Ishikawa (cell line): ENCODE results near the gene METTL23.

Experiments
- CEBPB ChIP-seq: IDR thresholded peaks from 2 replicates; pipeline ENCODE4 v1.6.1; 2012
- CREB1 ChIP-seq: IDR thresholded peaks from 2 replicates; pipeline ENCODE4 v1.6.1; 2012; ENCODE audit warnings: low read depth
- EGR1 ChIP-seq: IDR thresholded peaks from 2 replicates; pipeline ENCODE4 v1.6.1; 2012
- EP300 ChIP-seq: IDR thresholded peaks from 2 replicates; pipeline ENCODE4 v1.6.1; 2012; ENCODE audit warnings: borderline replicate concordance
- FOXM1 ChIP-seq: IDR thresholded peaks from 2 replicates; pipeline ENCODE4 v1.6.1; 2012; ENCODE audit warnings: low read depth, borderline replicate concordance
- NFIC ChIP-seq: IDR thresholded peaks from 2 replicates; pipeline ENCODE4 v1.6.1; 2012
- RAD21 ChIP-seq: IDR thresholded peaks from 2 replicates; pipeline ENCODE4 v1.6.1; 2012; ENCODE audit warnings: low read depth
- TAF1 ChIP-seq: IDR thresholded peaks from 2 replicates; pipeline ENCODE4 v1.6.1; 2012; ENCODE audit warnings: low read depth, mild to moderate bottlenecking
- TCF12 ChIP-seq: IDR thresholded peaks from 2 replicates; pipeline ENCODE4 v1.6.1; 2012; ENCODE audit warnings: low read depth
- TEAD4 ChIP-seq: IDR thresholded peaks from 2 replicates; pipeline ENCODE4 v1.6.1; 2012
- USF1 ChIP-seq: IDR thresholded peaks from 2 replicates; pipeline ENCODE4 v1.6.1; 2012
- YY1 ChIP-seq: IDR thresholded peaks from 2 replicates; pipeline ENCODE4 v1.6.1; 2012; ENCODE audit warnings: low read depth
- ZBTB7A ChIP-seq: IDR thresholded peaks from 2 replicates; pipeline ENCODE4 v1.6.1; 2012; ENCODE audit warnings: low read depth
- TF ChIP-seq, protein P1 (sequence below): IDR thresholded peaks from 2 replicates; pipeline ENCODE4 v1.6.1; 2012
- TF ChIP-seq, protein P2 (sequence below): IDR thresholded peaks from 2 replicates; pipeline ENCODE4 v1.6.1; 2012; ENCODE audit warnings: low read depth, mild to moderate bottlenecking

METTL23 gene, protein sequence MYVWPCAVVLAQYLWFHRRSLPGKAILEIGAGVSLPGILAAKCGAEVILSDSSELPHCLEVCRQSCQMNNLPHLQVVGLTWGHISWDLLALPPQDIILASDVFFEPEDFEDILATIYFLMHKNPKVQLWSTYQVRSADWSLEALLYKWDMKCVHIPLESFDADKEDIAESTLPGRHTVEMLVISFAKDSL

DNA sequence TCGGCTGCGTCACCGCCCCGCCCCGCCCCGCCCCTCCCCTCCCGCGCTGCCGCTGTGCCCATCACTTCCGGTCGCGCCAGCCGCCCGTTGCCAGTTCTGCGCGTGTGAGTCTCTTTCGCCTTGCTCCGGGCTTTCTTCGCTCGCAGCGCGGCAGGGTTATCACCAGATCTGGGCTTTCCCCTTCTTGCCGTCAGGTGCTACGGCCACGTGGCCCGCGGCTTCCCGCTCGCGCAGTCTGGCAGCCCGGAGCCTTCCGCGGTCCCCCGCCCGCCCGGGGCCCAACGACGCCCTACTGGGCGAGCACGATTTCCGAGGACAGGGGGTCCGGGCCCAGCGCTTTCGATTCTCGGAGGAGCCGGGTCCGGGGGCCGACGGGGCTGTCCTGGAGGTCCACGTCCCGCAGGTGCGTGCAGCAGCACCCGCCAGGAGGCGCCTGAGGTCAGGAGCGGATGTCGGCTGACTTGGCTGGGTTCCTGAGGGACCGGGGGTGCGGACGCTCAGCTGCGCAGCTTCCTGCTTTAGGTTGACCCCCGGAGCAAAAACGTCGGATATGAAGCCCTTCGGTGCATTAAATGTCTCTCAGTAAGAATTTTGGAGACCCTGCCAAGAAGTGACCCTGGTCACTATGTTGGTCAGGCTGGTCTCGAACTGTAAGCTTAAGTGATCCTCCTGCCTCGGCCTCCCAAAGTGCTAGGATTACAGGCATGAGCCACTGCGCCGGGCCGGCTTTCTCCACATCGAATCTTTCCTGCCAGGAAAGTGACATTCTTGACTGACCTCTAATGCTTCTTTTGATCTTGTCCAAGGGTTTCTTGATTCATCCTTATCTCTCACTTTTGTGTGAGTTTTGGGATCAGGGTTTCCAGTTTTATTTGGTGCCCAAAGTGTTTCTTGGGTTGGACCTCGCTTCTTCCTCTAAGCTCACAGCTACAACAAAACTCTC lies at the start of gene METTL23:
Gene METTL23, plus strand, starts transcription at position 64 of the 943 bp plus-strand sequence. CDS start 2,872 bp downstream, outside the sequence.
- TF ChIP-seq NFIC (peak; percentile 62), YY1 (no peak), EP300 (no peak), CREB1 (no peak), USF1 (peak; percentile 58), TAF1 (peak; percentile 75), RAD21 (peak; percentile 18; the same call in 1 of the 2 replicates), CEBPB (no peak), TCF12 (no peak), FOXM1 (no peak), ZBTB7A (no peak; the same call in 1 of the 2 replicates), EGR1 (0 out of 2 replicates have a peak, but pooled peaks have one; percentile 29), TEAD4 (no peak)
- TF ChIP-seq, protein P1, sequence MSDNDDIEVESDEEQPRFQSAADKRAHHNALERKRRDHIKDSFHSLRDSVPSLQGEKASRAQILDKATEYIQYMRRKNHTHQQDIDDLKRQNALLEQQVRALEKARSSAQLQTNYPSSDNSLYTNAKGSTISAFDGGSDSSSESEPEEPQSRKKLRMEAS, result peak; percentile 78
- TF ChIP-seq, protein P2, sequence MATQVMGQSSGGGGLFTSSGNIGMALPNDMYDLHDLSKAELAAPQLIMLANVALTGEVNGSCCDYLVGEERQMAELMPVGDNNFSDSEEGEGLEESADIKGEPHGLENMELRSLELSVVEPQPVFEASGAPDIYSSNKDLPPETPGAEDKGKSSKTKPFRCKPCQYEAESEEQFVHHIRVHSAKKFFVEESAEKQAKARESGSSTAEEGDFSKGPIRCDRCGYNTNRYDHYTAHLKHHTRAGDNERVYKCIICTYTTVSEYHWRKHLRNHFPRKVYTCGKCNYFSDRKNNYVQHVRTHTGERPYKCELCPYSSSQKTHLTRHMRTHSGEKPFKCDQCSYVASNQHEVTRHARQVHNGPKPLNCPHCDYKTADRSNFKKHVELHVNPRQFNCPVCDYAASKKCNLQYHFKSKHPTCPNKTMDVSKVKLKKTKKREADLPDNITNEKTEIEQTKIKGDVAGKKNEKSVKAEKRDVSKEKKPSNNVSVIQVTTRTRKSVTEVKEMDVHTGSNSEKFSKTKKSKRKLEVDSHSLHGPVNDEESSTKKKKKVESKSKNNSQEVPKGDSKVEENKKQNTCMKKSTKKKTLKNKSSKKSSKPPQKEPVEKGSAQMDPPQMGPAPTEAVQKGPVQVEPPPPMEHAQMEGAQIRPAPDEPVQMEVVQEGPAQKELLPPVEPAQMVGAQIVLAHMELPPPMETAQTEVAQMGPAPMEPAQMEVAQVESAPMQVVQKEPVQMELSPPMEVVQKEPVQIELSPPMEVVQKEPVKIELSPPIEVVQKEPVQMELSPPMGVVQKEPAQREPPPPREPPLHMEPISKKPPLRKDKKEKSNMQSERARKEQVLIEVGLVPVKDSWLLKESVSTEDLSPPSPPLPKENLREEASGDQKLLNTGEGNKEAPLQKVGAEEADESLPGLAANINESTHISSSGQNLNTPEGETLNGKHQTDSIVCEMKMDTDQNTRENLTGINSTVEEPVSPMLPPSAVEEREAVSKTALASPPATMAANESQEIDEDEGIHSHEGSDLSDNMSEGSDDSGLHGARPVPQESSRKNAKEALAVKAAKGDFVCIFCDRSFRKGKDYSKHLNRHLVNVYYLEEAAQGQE, result no peak

DNA sequence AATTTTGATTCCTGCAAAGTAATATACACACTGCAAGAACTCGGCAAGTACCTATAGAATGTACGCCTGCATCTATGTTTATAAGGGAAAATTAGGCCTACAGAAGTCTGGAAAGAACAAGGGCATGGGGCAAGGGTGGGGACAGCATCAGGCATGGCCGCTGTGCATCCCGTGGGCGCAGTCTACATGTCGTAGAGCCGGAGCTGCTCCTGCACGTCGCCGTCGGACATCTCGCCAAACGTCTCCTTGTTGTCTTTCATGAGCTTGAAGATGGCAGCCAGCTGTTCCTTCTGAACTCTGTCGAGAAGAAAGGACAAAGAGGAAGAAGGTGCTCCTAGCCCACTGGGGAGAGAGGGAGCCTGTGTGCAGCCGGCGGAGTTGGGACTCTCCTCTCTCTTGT lies 49.2 kb upstream of the METTL23 start:
- TF ChIP-seq TEAD4 (no peak), CREB1 (no peak), TAF1 (no peak), USF1 (no peak), NFIC (no peak), EGR1 (no peak), YY1 (no peak), EP300 (no peak), RAD21 (no peak), FOXM1 (no peak), TCF12 (no peak), CEBPB (no peak), ZBTB7A (no peak)
- TF ChIP-seq, protein P1, result no peak
- TF ChIP-seq, protein P2, result no peak

DNA sequence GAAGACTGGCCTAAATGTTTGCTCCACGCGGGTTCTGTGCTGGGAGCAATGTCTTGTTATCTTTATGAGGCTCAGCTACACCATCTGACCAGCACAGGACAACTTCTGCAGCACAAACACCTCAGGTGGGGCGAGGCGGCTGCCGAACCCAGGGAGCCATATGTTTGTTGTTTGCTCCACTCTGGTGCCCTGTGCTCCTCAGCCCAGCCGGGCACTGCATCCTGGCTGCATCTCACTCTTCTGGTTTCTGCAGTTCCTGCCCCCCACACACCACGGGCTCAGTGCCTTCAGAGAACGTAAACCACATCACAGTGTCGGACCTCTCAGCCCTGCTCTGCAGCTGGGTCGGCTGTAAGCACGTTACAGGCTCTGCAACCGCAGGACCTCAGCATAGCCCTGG lies 48.3 kb upstream of the METTL23 start:
- TF ChIP-seq, protein P1, result no peak
- TF ChIP-seq EP300 (no peak), TCF12 (no peak), RAD21 (no peak), NFIC (no peak), ZBTB7A (no peak), TEAD4 (no peak), CEBPB (no peak), YY1 (no peak)
- TF ChIP-seq, protein P2, result no peak
